Limb (tissue), 2 donors: Measurements from ENCODE around the gene FNBP1L.

ENCODE experiments used
- DNase-seq, 2 donors: peaks; one replicate each; pipeline ENCODE4 v3.0.0-alpha.2; 2016; ENCODE audit errors: extremely low spot score in 2 of 2

Gene FNBP1L

GRCh38 chr1:93447481-93448291, at the start of gene FNBP1L:
FNBP1L (plus strand) TSS chr1:93448118; CDS start chr1:93448282, 164 bp downstream.
- peak; percentile 78 to 95 for DNase-seq

GRCh38 chr1:93399781-93400180, 48.1 kb upstream of the FNBP1L start:
- DNase-seq, result no peak

- DNase-seq, result no peak
Observed at GRCh38 chr1:93408203-93408602, 39.7 kb upstream of the FNBP1L start.

- no peak for DNase-seq
Observed at GRCh38 chr1:93411000-93411399, 36.9 kb upstream of the FNBP1L start.

- DNase-seq, result no peak
Observed at GRCh38 chr1:93414749-93415148, 33.2 kb upstream of the FNBP1L start.

GRCh38 chr1:93415296-93415695, 32.6 kb upstream of the FNBP1L start:
- DNase-seq, result no peak

GRCh38 chr1:93416183-93416582, 31.7 kb upstream of the FNBP1L start:
- no peak for DNase-seq

GRCh38 chr1:93419344-93419743, 28.6 kb upstream of the FNBP1L start:
- DNase-seq, result no peak

- DNase-seq, result no peak
Observed at GRCh38 chr1:93420400-93420799, 27.5 kb upstream of the FNBP1L start.

GRCh38 chr1:93426181-93426580, 21.7 kb upstream of the FNBP1L start:
- peak; percentile 21 to 45 for DNase-seq

GRCh38 chr1:93427656-93428055, 20.3 kb upstream of the FNBP1L start:
- DNase-seq, result no peak

- DNase-seq, result no peak
Observed at GRCh38 chr1:93433407-93433961, 14.4 kb upstream of the FNBP1L start.

GRCh38 chr1:93434088-93434487, 13.8 kb upstream of the FNBP1L start:
- no peak for DNase-seq

- DNase-seq, result no peak
Observed at GRCh38 chr1:93434987-93435386, 12.9 kb upstream of the FNBP1L start.

- no peak for DNase-seq
Observed at GRCh38 chr1:93435443-93435842, 12.5 kb upstream of the FNBP1L start.

GRCh38 chr1:93436496-93436895, 11.4 kb upstream of the FNBP1L start:
- no peak for DNase-seq

- DNase-seq, result peak in 1 of 2 donors; percentile 75
Observed at GRCh38 chr1:93437976-93438605, 9.8 kb upstream of the FNBP1L start.

- DNase-seq, result no peak
Observed at GRCh38 chr1:93438716-93439115, 9.2 kb upstream of the FNBP1L start.

GRCh38 chr1:93440272-93440671, 7.6 kb upstream of the FNBP1L start:
- no peak for DNase-seq

GRCh38 chr1:93440706-93441105, 7.2 kb upstream of the FNBP1L start:
- DNase-seq, result no peak

- DNase-seq, result no peak
Observed at GRCh38 chr1:93441589-93441988, 6.3 kb upstream of the FNBP1L start.

- no peak for DNase-seq
Observed at GRCh38 chr1:93442008-93442666, 5.8 kb upstream of the FNBP1L start.
